Lower lobe of right lung (tissue), 2 donors: ENCODE measurements around the gene LAMA3. TPM values are rescaled to one million over a fixed set of nuclear protein-coding genes. Genes with fewer than 3 reads are reported as not detected.

Source experiments
- ATAC-seq, 2 donors: fragments of 200-7000 bp; cut with Tn5 transposase; one replicate each; pipeline ENCODE4 v1.9.1; 2020 to 2022; ENCODE audit warnings: mild to moderate bottlenecking in 2 of 2, moderate library complexity in 2 of 2
- DNase-seq: peaks from one replicate; pipeline ENCODE4 v3.0.0-alpha.2; 2020
- H3K27ac ChIP-seq: fragments of 200-600 bp; one replicate; pipeline ENCODE4 v1.8.0; 2022
- H3K27me3 ChIP-seq: fragments of 200-600 bp; one replicate; pipeline ENCODE4 v1.8.0; 2022; ENCODE audit warnings: low read depth
- H3K36me3 ChIP-seq: fragments of 200-600 bp; one replicate; pipeline ENCODE4 v1.8.0; 2022; ENCODE audit warnings: mild to moderate bottlenecking
- H3K4me1 ChIP-seq: fragments of 200-600 bp; one replicate; pipeline ENCODE4 v1.8.0; 2022
- H3K4me3 ChIP-seq: fragments of 200-600 bp; one replicate; pipeline ENCODE4 v1.8.0; 2022; ENCODE audit warnings: mild to moderate bottlenecking
- H3K9me3 ChIP-seq: fragments of 200-600 bp; one replicate; pipeline ENCODE4 v1.8.0; 2022
- intact Hi-C: fragments of 100-400 bp; cut with DNase I; formaldehyde crosslinking; loops from one replicate; pipeline ENCODE4 v1.11.0; 2022
- total RNA-seq: library from RNA; stranded (reverse); fragmentation: NEBNext Ultra II Directional; extraction: Animal tissue kit (Norgen Biotek cat#: 25700); gene quantifications from one replicate; pipeline ENCODE4 v1.2.1, GENCODE V29; 2021
- TF ChIP-seq, protein P1 (sequence below): fragments of 200-600 bp; IDR thresholded peaks from one replicate; pipeline ENCODE4 v1.8.0; 2022; ENCODE audit warnings: antibody characterized with exemption, mild to moderate bottlenecking
- donor health status: DM: no; HTN: yes; CAD: no; lungs with severe emphysema.

LAMA3 gene
- total RNA-seq, 1 donor from 2014 or later = 89.1 TPM

GRCh38 chr18:23816740-23817139, 127.5 kb downstream of the LAMA3 start:
- Histone ChIP-seq H3K9me3 (no peaks in the 10 kb centered on the region), H3K36me3 (peaks cover 7% of the 10 kb centered on the region), H3K4me1 (no peaks in the 10 kb centered on the region), H3K27me3 (peaks cover 4% of the 10 kb centered on the region), H3K27ac (no peak overlapping the region), H3K4me3 (no peak overlapping the region)
- peak; percentile 55 to 89 for ATAC-seq
- TF ChIP-seq, protein P1, sequence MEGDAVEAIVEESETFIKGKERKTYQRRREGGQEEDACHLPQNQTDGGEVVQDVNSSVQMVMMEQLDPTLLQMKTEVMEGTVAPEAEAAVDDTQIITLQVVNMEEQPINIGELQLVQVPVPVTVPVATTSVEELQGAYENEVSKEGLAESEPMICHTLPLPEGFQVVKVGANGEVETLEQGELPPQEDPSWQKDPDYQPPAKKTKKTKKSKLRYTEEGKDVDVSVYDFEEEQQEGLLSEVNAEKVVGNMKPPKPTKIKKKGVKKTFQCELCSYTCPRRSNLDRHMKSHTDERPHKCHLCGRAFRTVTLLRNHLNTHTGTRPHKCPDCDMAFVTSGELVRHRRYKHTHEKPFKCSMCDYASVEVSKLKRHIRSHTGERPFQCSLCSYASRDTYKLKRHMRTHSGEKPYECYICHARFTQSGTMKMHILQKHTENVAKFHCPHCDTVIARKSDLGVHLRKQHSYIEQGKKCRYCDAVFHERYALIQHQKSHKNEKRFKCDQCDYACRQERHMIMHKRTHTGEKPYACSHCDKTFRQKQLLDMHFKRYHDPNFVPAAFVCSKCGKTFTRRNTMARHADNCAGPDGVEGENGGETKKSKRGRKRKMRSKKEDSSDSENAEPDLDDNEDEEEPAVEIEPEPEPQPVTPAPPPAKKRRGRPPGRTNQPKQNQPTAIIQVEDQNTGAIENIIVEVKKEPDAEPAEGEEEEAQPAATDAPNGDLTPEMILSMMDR = no peak
- DNase-seq = peak; percentile 46
- intact Hi-C loops = no loop called here

- TF ChIP-seq, protein P1 = no peak
- Histone ChIP-seq H3K27ac (no peak overlapping the region), H3K4me1 (no peaks in the 10 kb centered on the region), H3K27me3 (peaks cover 4% of the 10 kb centered on the region), H3K36me3 (peaks cover 7% of the 10 kb centered on the region), H3K9me3 (no peaks in the 10 kb centered on the region), H3K4me3 (no peak overlapping the region)
- intact Hi-C loops = no loop called here
- ATAC-seq = no peak
- DNase-seq = no peak
These were observed 129.7 kb downstream of the LAMA3 start for GRCh38 chr18:23819001-23819400.

GRCh38 chr18:23822590-23823385, 133.5 kb downstream of the LAMA3 start:
- Histone ChIP-seq H3K4me1 (peaks cover 9% of the 10 kb centered on the region), H3K27me3 (peaks cover 4% of the 10 kb centered on the region), H3K4me3 (no peak overlapping the region), H3K9me3 (no peaks in the 10 kb centered on the region), H3K36me3 (peaks cover 7% of the 10 kb centered on the region), H3K27ac (no peak overlapping the region)
- ATAC-seq = peak; percentile 3 to 28
- intact Hi-C loops = no loop called here
- no peak for DNase-seq
- TF ChIP-seq, protein P1 = no peak

- intact Hi-C loops = no loop called here
- Histone ChIP-seq H3K4me3 (no peak overlapping the region), H3K4me1 (peaks cover 9% of the 10 kb centered on the region), H3K36me3 (peaks cover 7% of the 10 kb centered on the region), H3K9me3 (no peaks in the 10 kb centered on the region), H3K27ac (no peak overlapping the region), H3K27me3 (peaks cover 4% of the 10 kb centered on the region)
- TF ChIP-seq, protein P1 = no peak
- no peak for DNase-seq
- ATAC-seq = no peak
These were observed 135.0 kb downstream of the LAMA3 start for GRCh38 chr18:23824240-23824639.

DNA sequence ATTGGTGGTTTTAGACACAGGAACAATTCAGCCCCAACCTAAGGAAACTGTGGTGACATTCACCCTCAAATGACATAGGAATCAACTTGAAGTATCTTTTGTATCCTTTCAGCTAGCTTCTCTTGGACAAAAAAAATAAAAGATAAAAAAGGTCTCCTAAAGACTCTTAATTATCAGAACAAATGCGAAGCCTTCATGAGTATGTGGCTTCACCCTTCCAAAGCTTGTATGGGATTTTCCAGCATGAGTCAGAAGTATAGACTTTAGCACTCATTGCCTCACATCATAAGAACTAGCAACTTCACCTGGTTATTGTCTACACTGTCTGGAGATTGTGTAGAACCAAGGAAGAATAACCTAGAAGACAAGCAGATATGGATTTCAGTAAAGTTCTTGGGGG, 135.4 kb downstream of the LAMA3 start:
- H3K4me1 ChIP-seq = peaks cover 9% of the 10 kb centered on the region
- H3K4me3 ChIP-seq = no peak overlapping the region
- DNase-seq = no peak
- peaks cover 7% of the 10 kb centered on the region for H3K36me3 ChIP-seq
- TF ChIP-seq, protein P1 = no peak
- H3K27me3 ChIP-seq = peaks cover 3% of the 10 kb centered on the region
- peak in 1 of 2 donors; percentile 9 for ATAC-seq
- intact Hi-C loops = no loop called here
- H3K9me3 ChIP-seq = no peaks in the 10 kb centered on the region
- H3K27ac ChIP-seq = peak overlapping the region; percentile 48
